Transverse colon (tissue), 4 donors: ENCODE results near the gene SLC2A5.

Experiments
- CTCF ChIP-seq, 5 experiments: fragments of 200-600 bp in 3 of 5; fragments of 450-650 bp in 2 of 5; sonication (generic) in 3 of 5; IDR thresholded peaks; 1 replicate in 2 of 5; 2 replicates in 3 of 5; pipeline ENCODE4 v1.5.1; 2016 to 2017; ENCODE audit warnings: antibody characterized with exemption in 5 of 5, inconsistent platforms in 3 of 5, mild to moderate bottlenecking in 2 of 5, moderate library complexity in 1 of 5
- EP300 ChIP-seq: sonication (generic); formaldehyde crosslinking; IDR thresholded peaks from one replicate; pipeline ENCODE4 v1.6.1; 2017; ENCODE audit warnings: antibody characterized with exemption, low read depth
- POLR2A ChIP-seq: fragments of 450-650 bp; IDR thresholded peaks from one replicate; pipeline ENCODE4 v1.6.1; 2016; ENCODE audit warnings: antibody characterized with exemption, mild to moderate bottlenecking, moderate library complexity
- POLR2AphosphoS5 ChIP-seq, 3 donors: sonication (generic); formaldehyde crosslinking; IDR thresholded peaks; one replicate each; pipeline ENCODE4 v1.6.1; 2016; ENCODE audit warnings: antibody characterized with exemption in 3 of 3

- TF ChIP-seq POLR2AphosphoS5 (IDR thresholded peaks at IDR 0.05) (no peak), POLR2A (no peak), EP300 (no peak), CTCF (IDR thresholded peaks at IDR 0.05) (no peak)
These were observed 36.9 kb upstream of the SLC2A5 start for GRCh38 chr1:9106286-9106685.
